ENCODE measurements around the gene TNRC6A. TPM values are rescaled to one million over a fixed set of nuclear protein-coding genes. Genes with fewer than 3 reads are reported as not detected.
"Not testable (repeated sequence)": the region's sequence is repeated elsewhere in the genome, so short reads cannot be mapped to it uniquely, and the experiment has no call there.

TNRC6A gene
- polyA plus RNA-seq, 3 donors: 10.0 to 17.7 (median 16.0) TPM

- WGBS, 3 donors: 64 to 75% (median 70%) methylated on average over 9 of the region's 9 CpGs
- H3K27ac ChIP-seq (ENCODE audit: low read depth, low read length): no peak overlapping the region
These were observed 121.0 kb downstream of the TNRC6A start for GRCh38 chr16:24850289-24850938.

DNA sequence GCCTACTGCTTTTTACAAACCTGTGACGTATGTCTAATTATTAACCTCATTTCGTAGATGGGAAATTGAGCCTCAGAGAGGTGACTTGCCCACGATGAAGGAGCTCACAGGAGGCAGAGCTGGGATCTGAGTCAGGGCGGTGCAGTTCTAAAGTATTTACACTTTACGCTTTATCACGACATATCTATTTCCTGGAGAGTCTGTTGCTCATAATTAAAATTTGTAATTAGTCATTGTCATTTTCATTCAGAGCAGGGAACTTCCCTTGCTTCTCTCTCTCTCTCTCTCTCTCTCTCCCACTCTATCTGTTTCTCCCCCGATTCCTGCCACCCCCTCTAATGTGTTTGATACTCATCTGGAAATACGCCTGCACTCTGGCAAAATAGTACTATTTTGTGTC lies 122.2 kb downstream of the TNRC6A start:
- WGBS, 3 donors: 50 to 55% (median 55%) methylated on average over 8 of the region's 8 CpGs
- H3K27ac ChIP-seq (ENCODE audit: low read depth, low read length): no peak overlapping the region

- no peak overlapping the region for H3K27ac ChIP-seq (ENCODE audit: low read depth, low read length)
These were observed 122.8 kb downstream of the TNRC6A start for GRCh38 chr16:24852281-24852721.

DNA sequence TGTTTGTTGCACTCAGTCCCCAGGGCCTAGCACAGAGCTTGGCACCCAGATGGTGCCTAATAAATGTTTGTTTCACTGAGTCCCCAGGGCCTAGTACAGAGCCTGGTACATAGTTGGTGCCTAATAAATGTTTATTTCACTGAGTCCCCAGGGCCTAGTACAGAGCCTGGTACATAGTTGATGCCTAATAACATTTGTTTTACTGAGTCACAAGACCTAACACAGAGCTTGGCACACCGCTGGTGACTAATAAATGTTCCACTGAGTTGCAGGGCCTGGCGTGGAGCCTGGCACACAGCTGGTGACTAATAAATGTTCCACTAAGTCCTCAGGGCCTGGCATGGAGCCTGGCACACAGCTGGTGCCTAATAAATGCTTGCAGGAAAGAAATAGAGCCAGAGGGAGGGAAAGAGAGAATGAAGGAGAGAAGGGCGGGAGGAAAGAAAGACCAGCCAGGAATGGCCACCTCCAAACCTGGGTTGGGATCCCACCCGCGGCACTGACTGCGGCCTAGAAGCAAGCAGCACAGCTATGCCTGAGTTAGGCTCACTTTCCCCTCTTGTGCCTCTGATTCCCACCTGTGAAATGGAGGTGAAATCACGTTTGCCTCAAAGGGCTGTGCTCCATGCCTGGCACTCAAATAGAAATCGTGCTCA lies 123.8 kb downstream of the TNRC6A start:
- WGBS, 3 donors: 76 to 82% (median 77%) methylated on average over 8 of the region's 8 CpGs
- H3K27ac ChIP-seq (ENCODE audit: low read depth, low read length): no peak overlapping the region

More at GRCh38 chr16:24852281-24852721, 122.8 kb downstream of the TNRC6A start:
- 57 to 78% (median 64%) methylated on average over 8 of the region's 8 CpGs for WGBS, 3 donors

GRCh38 chr16:24853830-24854229 lies 124.4 kb downstream of the TNRC6A start:
- WGBS, 3 donors: 13 to 20% (median 20%) methylated on average over 18 of the region's 18 CpGs
- H3K27ac ChIP-seq (ENCODE audit: low read depth, low read length): no peak overlapping the region

GRCh38 chr16:24854607-24855171 lies 125.2 kb downstream of the TNRC6A start:
- no peak overlapping the region for H3K27ac ChIP-seq (ENCODE audit: low read depth, low read length)

- H3K27ac ChIP-seq (ENCODE audit: low read depth, low read length): no peak overlapping the region
- 61 to 84% (median 72%) methylated on average over 5 of the region's 5 CpGs for WGBS, 3 donors
These were observed 126.2 kb downstream of the TNRC6A start for GRCh38 chr16:24855678-24856077.

- H3K27ac ChIP-seq (ENCODE audit: low read depth, low read length): not testable (repeated sequence)
- WGBS, 3 donors: 76 to 85% (median 84%) methylated on average over 8 of the region's 8 CpGs
These were observed 127.4 kb downstream of the TNRC6A start for GRCh38 chr16:24856871-24857270.

- WGBS, 3 donors: 23 to 28% (median 26%) methylated on average over 9 of the region's 9 CpGs
- H3K27ac ChIP-seq (ENCODE audit: low read depth, low read length): no peak overlapping the region
These were observed 129.0 kb downstream of the TNRC6A start for GRCh38 chr16:24858219-24859041.

- H3K27ac ChIP-seq (ENCODE audit: low read depth, low read length): no peak overlapping the region
- 81 to 83% (median 83%) methylated on average over 1 of the region's 1 CpG for WGBS, 3 donors
These were observed 132.0 kb downstream of the TNRC6A start for GRCh38 chr16:24861461-24861860.

DNA sequence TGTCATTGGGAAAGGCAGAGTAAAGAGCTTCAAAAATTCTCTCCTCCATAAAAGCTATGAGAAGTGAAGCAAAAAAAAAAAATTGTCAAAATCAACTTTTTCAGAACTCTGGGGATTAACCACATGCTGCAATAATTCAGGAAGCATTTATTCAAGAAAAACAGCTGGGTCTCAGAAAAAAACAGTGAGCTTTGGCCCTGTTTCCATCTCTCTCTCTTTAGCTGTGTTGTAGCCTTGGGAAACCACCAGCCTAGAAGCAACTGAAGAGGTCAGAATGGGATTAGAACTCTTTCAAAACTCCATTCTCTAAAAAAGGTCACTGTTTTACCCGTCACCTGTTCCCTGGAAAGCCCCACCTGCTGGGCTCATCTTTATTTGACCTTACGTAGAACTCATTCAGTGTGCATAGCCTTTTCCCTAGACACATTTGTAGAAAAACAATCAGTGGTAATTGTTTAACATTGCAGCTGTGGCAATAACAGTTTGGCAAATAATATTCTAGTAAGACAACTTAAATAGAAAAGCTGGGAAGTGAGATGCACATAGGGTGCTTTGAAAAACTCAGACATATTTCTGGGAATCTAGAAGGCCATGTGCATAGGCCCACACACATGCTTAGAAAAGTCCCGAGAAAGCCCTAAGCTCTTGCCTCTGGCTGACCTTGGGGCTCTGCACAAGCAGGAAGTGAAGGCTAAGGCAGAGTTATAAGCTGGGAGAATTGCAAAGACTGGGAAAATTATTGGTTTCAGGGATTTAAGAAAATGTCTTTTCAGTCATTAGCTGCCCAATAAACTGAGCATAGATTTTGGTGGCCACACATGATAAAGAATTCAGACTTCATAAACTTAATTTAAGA lies 134.4 kb downstream of the TNRC6A start:
- WGBS, 3 donors: 74 to 87% (median 87%) methylated on average over 3 of the region's 3 CpGs
- no peak overlapping the region for H3K27ac ChIP-seq (ENCODE audit: low read depth, low read length)

GRCh38 chr16:24869033-24869432 lies 139.6 kb downstream of the TNRC6A start:
- WGBS, 3 donors: 76 to 83% (median 81%) methylated on average over 7 to 8 of the region's 8 CpGs
- no peak overlapping the region for H3K27ac ChIP-seq (ENCODE audit: low read depth, low read length)

DNA sequence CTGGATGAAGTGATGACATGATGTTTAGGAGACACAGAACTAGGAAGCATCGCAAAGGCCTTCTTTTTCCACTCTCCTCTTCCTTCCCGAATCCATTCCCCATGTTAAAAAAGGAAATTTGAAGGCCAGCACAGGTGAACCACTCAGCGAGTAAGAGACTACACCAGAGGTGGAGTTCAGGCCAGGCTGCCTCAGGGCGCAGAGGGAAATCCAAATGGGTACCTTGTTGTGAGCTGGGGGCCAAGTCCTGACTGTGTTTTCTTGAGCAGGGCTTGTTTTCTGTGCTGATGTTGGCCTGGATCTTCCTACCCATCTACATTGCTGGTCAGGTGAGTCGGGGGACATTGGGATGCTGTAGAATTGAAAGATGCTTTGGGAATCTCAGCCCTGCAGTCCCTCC lies 142.4 kb downstream of the TNRC6A start:
- WGBS, 3 donors: 88 to 94% (median 94%) methylated on average over 5 of the region's 5 CpGs
- H3K27ac ChIP-seq (ENCODE audit: low read depth, low read length): no peak overlapping the region

- H3K27ac ChIP-seq (ENCODE audit: low read depth, low read length): no peak overlapping the region
- 66 to 76% (median 69%) methylated on average over 2 of the region's 2 CpGs for WGBS, 3 donors
These were observed 143.6 kb downstream of the TNRC6A start for GRCh38 chr16:24873028-24873427.

- no peak overlapping the region for H3K27ac ChIP-seq (ENCODE audit: low read depth, low read length)
These were observed 146.0 kb downstream of the TNRC6A start for GRCh38 chr16:24875466-24875865.

More at GRCh38 chr16:24875466-24875865, 146.0 kb downstream of the TNRC6A start:
- WGBS, 3 donors: 80 to 86% (median 86%) methylated on average over 10 of the region's 10 CpGs

All from adipose tissue (tissue), 3 donors.